HepG2 (cell line): ENCODE measurements around the gene PHIP. TPM values are rescaled to one million over a fixed set of nuclear protein-coding genes. Genes with fewer than 3 reads are reported as not detected.
A peak's percentile ranks its signal among the peaks of the same experiment; 100 is the strongest.

Experiments used
- ATAC-seq: fragments of 200-7000 bp; cut with Tn5 transposase; 3 replicates; pipeline ENCODE4 v1.9.1; 2020; ENCODE audit warnings: mild to moderate bottlenecking, moderate library complexity
- BruUV-seq: library from RNA; stranded (reverse); fragments of 400-500 nt; replicated peaks from 2 replicates; lab custom pipeline; 2021; lab: Mats Ljungman, UMichigan
- CTCF ChIA-PET: fragments of 300-600 bp; formaldehyde crosslinking; extraction: SDS; loops from one replicate; lab custom pipeline; 2021; ENCODE audit warnings: low total read pairs, inconsistent platforms, low intra/inter-chr PET ratio; lab: Yijun Ruan, JAX
- POLR2A ChIA-PET: fragments of 350-600 bp; sonication (Branson Sonifier 250); formaldehyde crosslinking; loops from one replicate; lab custom pipeline; 2020; ENCODE audit warnings: antibody characterized with exemption, inconsistent platforms; lab: Yijun Ruan, JAX
- DNase-seq: peaks from one replicate; pipeline ENCODE4 v3.0.0-alpha.2; 2015; ENCODE audit warnings: low spot score
- FAIRE-seq: peaks from 3 replicates; lab custom pipeline; 2011; peaks lifted over from hg19 to GRCh38; lab: Jason Lieb, UNC
- H2AFZ ChIP-seq: one replicate; pipeline ENCODE4 v1.6.1; 2011; ENCODE audit warnings: low read length, inconsistent platforms
- H3K27ac ChIP-seq: fragments of 300-600 bp; 3 replicates; pipeline ENCODE4 v1.8.0; 2011; ENCODE audit warnings: mixed run types, mild to moderate bottlenecking, mixed read lengths, low read length, inconsistent platforms; ENCODE audit not compliant: insufficient read depth; ENCODE audit errors: extremely low read length
- H3K27me3 ChIP-seq, 2 experiments: fragments of 200-600 bp in 1 of 2; 2 replicates in 1 of 2; 3 replicates in 1 of 2; pipeline versions ENCODE4 v1.6.0 to v1.8.0; 2011; ENCODE audit warnings: low read length in 2 of 2, mild to moderate bottlenecking in 2 of 2, moderate library complexity in 2 of 2, inconsistent platforms in 1 of 2; ENCODE audit not compliant: insufficient read depth in 2 of 2, control insufficient read depth in 1 of 2
- H3K36me3 ChIP-seq, 2 experiments: fragments of 200-600 bp in 1 of 2; replicated peaks in 1 of 2; 2 replicates in 1 of 2; 3 replicates in 1 of 2; pipeline versions ENCODE4 v1.5.1 to v1.8.0; 2011; ENCODE audit warnings: low read length in 2 of 2, inconsistent platforms in 1 of 2; ENCODE audit not compliant: insufficient read depth in 2 of 2, control insufficient read depth in 1 of 2
- H3K4me1 ChIP-seq: 2 replicates; pipeline ENCODE4 v1.5.1; 2012; ENCODE audit warnings: low read length, inconsistent platforms; ENCODE audit not compliant: insufficient read depth
- H3K4me2 ChIP-seq: 2 replicates; pipeline ENCODE4 v1.6.0; 2011; ENCODE audit warnings: low read depth, low read length, inconsistent platforms
- H3K4me3 ChIP-seq, 3 experiments: fragments of 200-600 bp in 1 of 3; sonication (generic), shearing (Covaris generic) in 1 of 3; replicated peaks in 1 of 3; 2 replicates each; pipeline ENCODE4 v1.5.1; 2011 to 2016; ENCODE audit warnings: low read length in 3 of 3, inconsistent platforms in 2 of 3, low read depth in 2 of 3, mild to moderate bottlenecking in 2 of 3, control low read depth in 1 of 3, mixed read lengths in 1 of 3; ENCODE audit not compliant: insufficient read depth in 1 of 3
- H3K79me2 ChIP-seq: one replicate; pipeline ENCODE4 v1.6.1; 2011; ENCODE audit warnings: low read length, inconsistent platforms; ENCODE audit not compliant: insufficient read depth
- H3K9ac ChIP-seq: 2 replicates; pipeline ENCODE4 v1.6.0; 2011; ENCODE audit warnings: mild to moderate bottlenecking, low read depth, low read length, inconsistent platforms; ENCODE audit not compliant: insufficient read depth
- H3K9me3 ChIP-seq: 2 replicates; pipeline ENCODE4 v1.5.1; 2012; ENCODE audit warnings: mild to moderate bottlenecking, low read length
- H4K20me1 ChIP-seq: 2 replicates; pipeline ENCODE4 v1.6.0; 2011; ENCODE audit warnings: inconsistent platforms, mild to moderate bottlenecking, low read length, moderate library complexity; ENCODE audit not compliant: insufficient read depth
- BCLAF1 ChIP-seq: fragments of 450-650 bp; IDR thresholded peaks from 2 replicates; pipeline ENCODE4 v1.6.1; 2017; ENCODE audit warnings: mild to moderate bottlenecking
- NFIB ChIP-seq: sonication (generic); formaldehyde crosslinking; IDR thresholded peaks from 2 replicates; pipeline ENCODE4 v1.9.0; 2021; ENCODE audit warnings: missing genetic modification reagents, mild to moderate bottlenecking, borderline replicate concordance
- PBX3 ChIP-seq: sonication (generic); formaldehyde crosslinking; IDR thresholded peaks from 2 replicates; pipeline ENCODE4 v1.8.1; 2023; ENCODE audit warnings: missing genetic modification reagents, inconsistent platforms, borderline replicate concordance
- RBM39 ChIP-seq: fragments of 200-400 bp; formaldehyde crosslinking; IDR thresholded peaks from one replicate; pipeline ENCODE4 v1.6.1; 2018; ENCODE audit warnings: antibody characterized with exemption, mild to moderate bottlenecking, low read depth, low read length; ENCODE audit not compliant: poor library complexity, severe bottlenecking
- REPIN1 ChIP-seq: sonication (generic); formaldehyde crosslinking; IDR thresholded peaks from 2 replicates; pipeline ENCODE4 v1.8.0; 2022; ENCODE audit warnings: missing genetic modification reagents, low read depth, mild to moderate bottlenecking, borderline replicate concordance
- SAFB2 ChIP-seq: sonication (generic); formaldehyde crosslinking; IDR thresholded peaks from 2 replicates; pipeline ENCODE4 v1.5.1; 2020; ENCODE audit warnings: missing genetic modification reagents, low read depth, mild to moderate bottlenecking, borderline replicate concordance
- TBP ChIP-seq: sonication (generic); formaldehyde crosslinking; IDR thresholded peaks from 2 replicates; pipeline ENCODE4 v1.5.0; 2020; ENCODE audit warnings: missing genetic modification reagents
- THAP7 ChIP-seq: sonication (generic); formaldehyde crosslinking; IDR thresholded peaks from 2 replicates; pipeline ENCODE4 v1.8.1; 2023; ENCODE audit warnings: mild to moderate bottlenecking, missing genetic modification reagents
- YEATS2 ChIP-seq: sonication (generic); formaldehyde crosslinking; IDR thresholded peaks from 2 replicates; pipeline ENCODE4 v1.4.0; 2020; ENCODE audit warnings: missing genetic modification reagents, borderline replicate concordance
- ZNF124 ChIP-seq: sonication (generic); formaldehyde crosslinking; IDR thresholded peaks from 2 replicates; pipeline ENCODE4 v1.4.0; 2020; ENCODE audit warnings: missing genetic modification reagents
- ZNF205 ChIP-seq: IDR thresholded peaks from 2 replicates; pipeline ENCODE4 v1.6.1; 2018; ENCODE audit warnings: missing biosample characterization, missing genetic modification reagents
- ZNF282 ChIP-seq: fragments of 450-650 bp; IDR thresholded peaks from 2 replicates; pipeline ENCODE4 v1.6.1; 2018; ENCODE audit not compliant: partially characterized antibody
- ZNF33B ChIP-seq: sonication (generic); formaldehyde crosslinking; IDR thresholded peaks from 2 replicates; pipeline ENCODE4 v1.5.1; 2020; ENCODE audit warnings: mild to moderate bottlenecking, missing genetic modification reagents
- ZNF557 ChIP-seq: sonication (generic); formaldehyde crosslinking; IDR thresholded peaks from 2 replicates; pipeline ENCODE4 v1.4.0; 2020; ENCODE audit warnings: missing genetic modification reagents
- ZNF780A ChIP-seq: sonication (generic); formaldehyde crosslinking; IDR thresholded peaks from 2 replicates; pipeline ENCODE4 v1.8.0; 2022; ENCODE audit warnings: mild to moderate bottlenecking, missing genetic modification reagents, moderate library complexity
- WGBS: methylation state at CpG from one replicate; pipeline ENCODE4 v1.1.6; 2017; ENCODE audit warnings: low lambda C conversion rate; 5-methylcytosine and 5-hydroxymethylcytosine counted together
- in situ Hi-C: cut with HindIII; loops from 2 replicates; pipeline ENCODE4 v1.10.0; 2017; ENCODE audit warnings: low pct_unique_long_range_greater_than_20kb; ENCODE audit not compliant: extremely low pct_ligation_motif_present
- intact Hi-C: fragments of 100-400 bp; cut with micrococcal nuclease; formaldehyde crosslinking; loops from one replicate; pipeline ENCODE4 v1.10.0; 2022; ENCODE audit not compliant: unreplicated experiment
- polyA plus RNA-seq, 8 experiments: library from polyadenylated mRNA; depleted of rRNA in 3 of 8; stranded (reverse) in 7 of 8; unstranded in 1 of 8; fragments of >200 nt; fragmentation: Illumina TruSeq in 4 of 8; extraction: Trizol in 4 of 8; gene quantifications; 2 replicates each; pipeline versions ENCODE4 v1.2.1 to v1.2.3, GENCODE V29; 2011 to 2016; ENCODE audit warnings: low read depth in 4 of 8, missing spikeins in 1 of 8, mixed read lengths in 1 of 8; ENCODE audit not compliant: insufficient read depth in 1 of 8
- total RNA-seq, 5 experiments: library from RNA; depleted of rRNA; stranded (reverse); fragments of >200 nt; fragmentation: Illumina TruSeq; extraction: Trizol; gene quantifications; 2 replicates each; pipeline ENCODE4 v1.2.3, GENCODE V29; 2016; ENCODE audit warnings: low read depth in 1 of 5

PHIP gene
- total and polyA plus RNA-seq, 2 of the 13 experiments (the other 11 are each of a cell fraction or from before 2014, with no cell fraction given): 6.5 to 23.5 TPM

GRCh38 chr6:79064635-79065034, 13.4 kb downstream of the PHIP start:
- BruUV-seq: no TSS peak
- TF ChIP-seq ZNF557 (CRISPR knock-in tag) (no peak), BCLAF1 (no peak), SAFB2 (CRISPR knock-in tag) (no peak), ZNF780A (CRISPR knock-in tag) (no peak), ZNF282 (no peak), ZNF33B (no peak)
- TF ChIP-seq, all 625 proteins: peak for 0
- no peak overlapping the region for H3K4me3 ChIP-seq
- no peak overlapping the region for H3K9ac ChIP-seq
- H3K4me1 ChIP-seq: no peaks in the 10 kb centered on the region
- H3K79me2 ChIP-seq: peaks cover 53% of the 10 kb centered on the region
- H3K36me3 ChIP-seq: peaks cover 2 to 10% of the 10 kb centered on the region in 2 experiments; a peak in 2 of 5 replicates
- H3K27me3 ChIP-seq: no peaks in the 10 kb centered on the region
- in situ Hi-C loops (no loop called here), intact Hi-C loops (no loop called here)
- DNase-seq (no peak), ATAC-seq (no peak), FAIRE-seq (no peak)
- H3K9me3 ChIP-seq: no peaks in the 10 kb centered on the region
- H2AFZ ChIP-seq: no peak overlapping the region
- no peak overlapping the region for H3K4me2 ChIP-seq
- no peaks in the 10 kb centered on the region; the same call in 1 of the 2 replicates for H4K20me1 ChIP-seq
- ChIA-PET CTCF (no interaction called here), POLR2A (no interaction called here)
- no peak overlapping the region for H3K27ac ChIP-seq

GRCh38 chr6:79062708-79063107, 15.3 kb downstream of the PHIP start:
- Histone ChIP-seq H3K4me3 (no peak overlapping the region), H4K20me1 (no peaks in the 10 kb centered on the region; the same call in 1 of the 2 replicates), H3K4me1 (no peaks in the 10 kb centered on the region), H3K79me2 (peaks cover 36% of the 10 kb centered on the region), H3K9ac (no peak overlapping the region), H3K4me2 (no peak overlapping the region), H2AFZ (no peak overlapping the region), H3K9me3 (no peaks in the 10 kb centered on the region), H3K27ac (no peak overlapping the region), H3K36me3 (peaks cover 2 to 23% of the 10 kb centered on the region in 2 experiments; a peak in 3 of 5 replicates), H3K27me3 (no peaks in the 10 kb centered on the region)
- ATAC-seq: peak; percentile 22; the same call in 1 of the 3 replicates
- no peak for DNase-seq
- no TSS peak for BruUV-seq
- 91% methylated on average over 2 of the region's 2 CpGs for WGBS
- ChIA-PET POLR2A (no interaction called here), CTCF (no interaction called here)
- in situ Hi-C loops (no loop called here), intact Hi-C loops (no loop called here)
- TF ChIP-seq ZNF205 (CRISPR knock-in tag): no peak
- TF ChIP-seq YEATS2 (CRISPR knock-in tag): no peak
- TF ChIP-seq NFIB (CRISPR knock-in tag): no peak
- TF ChIP-seq THAP7 (CRISPR knock-in tag): no peak
- no peak for TF ChIP-seq ZNF124 (CRISPR knock-in tag)
- no peak for TF ChIP-seq PBX3
- TF ChIP-seq REPIN1 (CRISPR knock-in tag): no peak
- TF ChIP-seq RBM39: no peak
- no peak for TF ChIP-seq TBP (CRISPR knock-in tag)
- FAIRE-seq: no peak
